Stomach (tissue), 9 donors: ENCODE measurements around the gene COL5A3. TPM values are rescaled to one million over a fixed set of nuclear protein-coding genes. Genes with fewer than 3 reads are reported as not detected.
A peak's percentile ranks its signal among the peaks of the same experiment; 100 is the strongest.

ENCODE experiments used
- DNase-seq, 2 donors: peaks; one replicate each; pipeline versions ENCODE4 v3.0.0 to v3.0.0-alpha.2; 2013 to 2019
- H3K27ac ChIP-seq, 5 donors: fragments of 200-600 bp in 4 of 5; sonication (generic) in 4 of 5; one replicate each; pipeline ENCODE4 v1.5.1; 2013 to 2019; ENCODE audit warnings: mild to moderate bottlenecking in 1 of 5, moderate library complexity in 1 of 5
- H3K27me3 ChIP-seq, 3 donors: fragments of 200-600 bp; sonication (generic); one replicate each; pipeline ENCODE4 v1.5.1; 2017 to 2019; ENCODE audit warnings: mixed run types in 1 of 3
- H3K36me3 ChIP-seq, 4 donors: fragments of 200-600 bp; sonication (generic); 1 replicate in 3 of 4; 2 replicates in 1 of 4; pipeline ENCODE4 v1.5.1; 2016 to 2019
- H3K4me1 ChIP-seq, 4 donors: fragments of 200-600 bp; sonication (generic); one replicate each; pipeline ENCODE4 v1.5.1; 2016 to 2019
- H3K4me3 ChIP-seq, 4 donors: fragments of 200-600 bp; sonication (generic) in 3 of 4; one replicate each; pipeline ENCODE4 v1.5.1; 2016 to 2019; ENCODE audit warnings: mild to moderate bottlenecking in 1 of 4
- H3K9me3 ChIP-seq, 4 donors: fragments of 200-600 bp; sonication (generic); one replicate each; pipeline ENCODE4 v1.5.1; 2016 to 2019
- CTCF ChIP-seq, 7 experiments: fragments of 450-650 bp in 4 of 7; fragments of 200-600 bp in 3 of 7; sonication (generic) in 3 of 7; IDR thresholded peaks; one replicate each; pipeline ENCODE4 v1.5.1; 2016 to 2019; ENCODE audit warnings: antibody characterized with exemption in 7 of 7, control low read depth in 2 of 7, mild to moderate bottlenecking in 1 of 7
- EP300 ChIP-seq: sonication (generic); formaldehyde crosslinking; IDR thresholded peaks from one replicate; pipeline ENCODE4 v1.6.1; 2017; ENCODE audit warnings: antibody characterized with exemption
- POLR2A ChIP-seq, 4 donors: fragments of 450-650 bp; IDR thresholded peaks; one replicate each; pipeline ENCODE4 v1.6.1; 2016; ENCODE audit warnings: antibody characterized with exemption in 4 of 4, control low read depth in 2 of 4, mild to moderate bottlenecking in 1 of 4, moderate library complexity in 1 of 4
- POLR2AphosphoS5 ChIP-seq, 3 donors: sonication (generic); formaldehyde crosslinking; IDR thresholded peaks; one replicate each; pipeline ENCODE4 v1.6.1; 2016; ENCODE audit warnings: antibody characterized with exemption in 3 of 3
- WGBS, 5 donors: extraction: QIAGEN DNeasy Blood & Tissue Kit in 3 of 5; methylation state at CpG; one replicate each; pipeline versions ENCODE4 v1.1.5 to v1.1.7; 2013 to 2018; 5-methylcytosine and 5-hydroxymethylcytosine counted together
- intact Hi-C: fragments of 100-400 bp; cut with DNase I; formaldehyde crosslinking; loops from one replicate; pipeline ENCODE4 v1.15.1; 2023; ENCODE audit warnings: low total_unique reads
- polyA plus RNA-seq, 3 donors: library from polyadenylated mRNA; stranded (reverse); fragments of 200-250 nt; gene quantifications; one replicate each; pipeline ENCODE4 v1.2.3, GENCODE V29; 2013
- total RNA-seq, 5 donors: library from RNA; depleted of rRNA; stranded (reverse); fragments of >200 nt; gene quantifications; one replicate each; pipeline versions ENCODE4 v1.1.0 to v1.2.3, GENCODE V29; 2014 to 2016
- donor health status: healthy with polysubstance abuse.
- donor health status: Bipolar disorder and iron deficiency.
- donor health status: healthy.

COL5A3 gene
- total and polyA plus RNA-seq, 8 donors = 0.58 to 25.5 (median 5.5) TPM

GRCh38 chr19:10044390-10044789 is 34.1 kb upstream of the COL5A3 start:
- TF ChIP-seq EP300 = no peak
- no peak for TF ChIP-seq POLR2A (IDR thresholded peaks at IDR 0.05)
- TF ChIP-seq CTCF (IDR thresholded peaks at IDR 0.05) = no peak
- no peak for TF ChIP-seq POLR2AphosphoS5 (IDR thresholded peaks at IDR 0.05)
- 63 to 91% (median 76%) methylated on average over 1 of the region's 1 CpG for WGBS, 5 donors
- Histone ChIP-seq H3K9me3 (peaks cover 7 to 58% (median 47%) of the 10 kb centered on the region in 4 donors), H3K27ac (no peak overlapping the region), H3K36me3 (no peaks in the 10 kb centered on the region), H3K27me3 (peaks cover 0 to 52% (median 6%) of the 10 kb centered on the region in 3 donors), H3K4me3 (no peak overlapping the region), H3K4me1 (no peaks in the 10 kb centered on the region)
- no peak for DNase-seq
- intact Hi-C loops = no loop called here

GRCh38 chr19:10043286-10043927 is 33.1 kb upstream of the COL5A3 start:
- no peak for TF ChIP-seq POLR2A (IDR thresholded peaks at IDR 0.05)
- no peak for TF ChIP-seq CTCF (IDR thresholded peaks at IDR 0.05)
- no peak for TF ChIP-seq POLR2AphosphoS5 (IDR thresholded peaks at IDR 0.05)
- TF ChIP-seq EP300 = no peak
- Histone ChIP-seq H3K27me3 (peaks cover 0 to 62% (median 6%) of the 10 kb centered on the region in 3 donors), H3K27ac (no peak overlapping the region), H3K4me1 (no peaks in the 10 kb centered on the region), H3K4me3 (no peak overlapping the region), H3K9me3 (peaks cover 7 to 58% (median 47%) of the 10 kb centered on the region in 4 donors), H3K36me3 (no peaks in the 10 kb centered on the region)
- no peak for DNase-seq
- 75 to 77% (median 75%) methylated on average over 4 of the region's 4 CpGs for WGBS, 5 donors
- intact Hi-C loops = no loop called here

GRCh38 chr19:10037809-10038208 is 27.5 kb upstream of the COL5A3 start:
- 58 to 67% (median 65%) methylated on average over 5 of the region's 5 CpGs for WGBS, 5 donors
- Histone ChIP-seq H3K36me3 (no peaks in the 10 kb centered on the region), H3K4me1 (no peaks in the 10 kb centered on the region), H3K27ac (no peak overlapping the region), H3K9me3 (peaks cover 0 to 22% (median 15%) of the 10 kb centered on the region in 4 donors), H3K27me3 (peaks cover 0 to 58% (median 8%) of the 10 kb centered on the region in 3 donors), H3K4me3 (no peak overlapping the region)
- DNase-seq = no peak
- intact Hi-C loops = no loop called here
- no peak for TF ChIP-seq POLR2A (IDR thresholded peaks at IDR 0.05)
- TF ChIP-seq POLR2AphosphoS5 (IDR thresholded peaks at IDR 0.05) = no peak
- no peak for TF ChIP-seq EP300

- Histone ChIP-seq H3K27me3 (peaks cover 0 to 62% (median 12%) of the 10 kb centered on the region in 3 donors), H3K4me1 (no peaks in the 10 kb centered on the region), H3K27ac (no peak overlapping the region), H3K9me3 (peaks cover 0 to 17% (median 10%) of the 10 kb centered on the region in 4 donors), H3K36me3 (no peaks in the 10 kb centered on the region), H3K4me3 (no peak overlapping the region)
- no peak for DNase-seq
- WGBS, 5 donors = 51 to 62% (median 58%) methylated on average over 4 of the region's 4 CpGs
- no peak for TF ChIP-seq EP300
- TF ChIP-seq POLR2AphosphoS5 (IDR thresholded peaks at IDR 0.05) = no peak
- no peak for TF ChIP-seq POLR2A (IDR thresholded peaks at IDR 0.05)
- TF ChIP-seq CTCF (IDR thresholded peaks at IDR 0.05) = no peak
- intact Hi-C loops = no loop called here
These were observed 27.1 kb upstream of the COL5A3 start for GRCh38 chr19:10037367-10037766.

GRCh38 chr19:10036601-10037071 is 26.3 kb upstream of the COL5A3 start:
- H3K9me3 ChIP-seq = peaks cover 0 to 10% (median 3%) of the 10 kb centered on the region in 4 donors
- TF ChIP-seq EP300 = no peak
- TF ChIP-seq POLR2A (IDR thresholded peaks at IDR 0.05) = no peak
- TF ChIP-seq POLR2AphosphoS5 (IDR thresholded peaks at IDR 0.05) = no peak
- DNase-seq = peak in 1 of 2 donors; percentile 27
- no peak overlapping the region for H3K27ac ChIP-seq
- intact Hi-C loops = no loop called here
- no peaks in the 10 kb centered on the region for H3K36me3 ChIP-seq
- peaks cover 0 to 68% (median 16%) of the 10 kb centered on the region in 3 donors for H3K27me3 ChIP-seq
- 59 to 71% (median 66%) methylated on average over 5 of the region's 5 CpGs for WGBS, 5 donors
- H3K4me3 ChIP-seq = no peak overlapping the region
- no peaks in the 10 kb centered on the region for H3K4me1 ChIP-seq
